Measurements from ENCODE around the gene TMOD1. TPM values are rescaled to one million over a fixed set of nuclear protein-coding genes. Genes with fewer than 3 reads are reported as not detected.

TMOD1 gene
- total and polyA plus RNA-seq, 9 of the 15 experiments (the other 6 are each of a cell fraction or from before 2014, with no cell fraction given): 7.1 to 41.2 (median 14.2) TPM

- H3K9me1 ChIP-seq (ENCODE audit: control insufficient read depth, insufficient read depth, low read length): no peaks in the 10 kb centered on the region
- TF ChIP-seq SIX5 (IDR thresholded peaks at IDR 0.05; ENCODE audit: borderline replicate concordance in 1 of 2, insufficient read depth in 1 of 2, low read depth in 1 of 2, low read length in 2 of 2) (no peak), PCBP1 (IDR thresholded peaks at IDR 0.05; ENCODE audit: low read depth, low read length, poor library complexity, severe bottlenecking) (no peak), IRF2 (CRISPR knock-in tag; IDR thresholded peaks at IDR 0.05) (no peak), TCFL5 (CRISPR knock-in tag; conservative IDR thresholded peaks at IDR 0.05) (no peak), ZNF518B (CRISPR knock-in tag; IDR thresholded peaks at IDR 0.05) (no peak), RBM39 (optimal IDR thresholded peaks at IDR 0.05; ENCODE audit: low read depth, low read length) (no peak), TBP (optimal IDR thresholded peaks at IDR 0.05; ENCODE audit: low read depth, low read length) (no peak), ETV1 (tag; conservative IDR thresholded peaks at IDR 0.05; ENCODE audit: low read depth) (no peak), ZNF239 (CRISPR knock-in tag; IDR thresholded peaks at IDR 0.05) (no peak), ZNF717 (CRISPR knock-in tag; IDR thresholded peaks at IDR 0.05) (no peak)
- no peak overlapping the region for H3K4me3 ChIP-seq
- peaks cover 42% of the 10 kb centered on the region for H3K36me3 ChIP-seq (ENCODE audit: control insufficient read depth, insufficient read depth, low read length)
- POLR2A ChIA-PET: interaction anchor here (1.4 kb wide), 1 partner anchor 19 kb away, joined by 3 read pairs; no protein-coding TSS in a partner anchor
- H3K27ac ChIP-seq (ENCODE audit: extremely low read depth, low read depth, low read length): no peak overlapping the region
- intact Hi-C loops (cut with micrococcal nuclease) (no loop called here), in situ Hi-C loops (cut with MboI) (no loop called here)
- WGBS (ENCODE audit: insufficient coverage, low coverage, missing lambda C conversion rate): 94% methylated on average over 4 of the region's 6 CpGs
- no TSS peak for BruUV-seq (replicated peaks)
- CTCF ChIA-PET (ENCODE audit: low intra/inter-chr PET ratio): no interaction called here
- H3K4me2 ChIP-seq (ENCODE audit: insufficient read depth, low read length): no peak overlapping the region
- ATAC-seq (no peak), DNase-seq (ENCODE audit: extremely low read depth in 1 of 4, low spot score in 3 of 4) (no peak), FAIRE-seq (no peak)
- no peaks in the 10 kb centered on the region for H3K9me3 ChIP-seq (replicated peaks; ENCODE audit: control insufficient read depth, insufficient read depth, low read depth, low read length)
- no peaks in the 10 kb centered on the region for H3K4me1 ChIP-seq (replicated peaks in 1 of 2; ENCODE audit: control insufficient read depth in 2 of 2, insufficient read depth in 2 of 2, low read length in 2 of 2)
- no peak overlapping the region for H2AFZ ChIP-seq (ENCODE audit: low read depth, low read length)
- no peak overlapping the region for H3K9ac ChIP-seq (ENCODE audit: insufficient read depth in 1 of 2, low read depth in 2 of 2, low read length in 2 of 2)
- no peaks in the 10 kb centered on the region for H3K27me3 ChIP-seq (ENCODE audit: control insufficient read depth in 2 of 2, insufficient read depth in 2 of 2, low read length in 2 of 2)
- no peaks in the 10 kb centered on the region for H3K79me2 ChIP-seq (ENCODE audit: control insufficient read depth, insufficient read depth, low read length)
- 0 out of 2 replicates have a peak, but pooled peaks cover 5% of the 10 kb centered on the region for H4K20me1 ChIP-seq (replicated peaks; ENCODE audit: control insufficient read depth, insufficient read depth, low read length)
Measured at GRCh38 chr9:97553141-97553540, 51.7 kb downstream of the TMOD1 start.

Measured in K562 (cell line).